Activated CD4-positive, alpha-beta T cell treated with anti-CD3 and anti-CD28 coated beads, Interleukin-2, Interleukin-6, amounts not matched to agents 100 ng/mL and 50 ng/mL, durations not matched to agents 16 hours and 8 hours (primary cell): Measurements from ENCODE around the gene STAT3.
"Not testable (repeated sequence)": the region's sequence is repeated elsewhere in the genome, so short reads cannot be mapped to it uniquely, and the experiment has no call there.

Experiments
- DNase-seq: peaks from one replicate; pipeline ENCODE4 v3.0.0-alpha.2; 2020

Gene STAT3

DNA sequence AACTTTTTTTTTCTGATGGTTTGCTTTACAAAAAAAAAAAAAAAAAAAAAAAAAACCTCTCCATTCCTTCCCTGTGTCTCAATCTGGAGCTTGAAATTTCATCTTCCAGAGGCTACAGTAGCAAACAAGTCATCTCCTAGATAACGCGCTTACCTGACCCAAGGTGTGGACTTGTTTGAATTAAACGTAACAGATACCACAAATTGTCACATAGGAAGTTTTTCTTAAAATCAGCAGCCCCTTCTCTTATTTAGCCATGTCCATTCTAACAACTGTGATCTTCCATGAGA lies 114.0 kb downstream of the STAT3 start:
- no peak for DNase-seq

DNA sequence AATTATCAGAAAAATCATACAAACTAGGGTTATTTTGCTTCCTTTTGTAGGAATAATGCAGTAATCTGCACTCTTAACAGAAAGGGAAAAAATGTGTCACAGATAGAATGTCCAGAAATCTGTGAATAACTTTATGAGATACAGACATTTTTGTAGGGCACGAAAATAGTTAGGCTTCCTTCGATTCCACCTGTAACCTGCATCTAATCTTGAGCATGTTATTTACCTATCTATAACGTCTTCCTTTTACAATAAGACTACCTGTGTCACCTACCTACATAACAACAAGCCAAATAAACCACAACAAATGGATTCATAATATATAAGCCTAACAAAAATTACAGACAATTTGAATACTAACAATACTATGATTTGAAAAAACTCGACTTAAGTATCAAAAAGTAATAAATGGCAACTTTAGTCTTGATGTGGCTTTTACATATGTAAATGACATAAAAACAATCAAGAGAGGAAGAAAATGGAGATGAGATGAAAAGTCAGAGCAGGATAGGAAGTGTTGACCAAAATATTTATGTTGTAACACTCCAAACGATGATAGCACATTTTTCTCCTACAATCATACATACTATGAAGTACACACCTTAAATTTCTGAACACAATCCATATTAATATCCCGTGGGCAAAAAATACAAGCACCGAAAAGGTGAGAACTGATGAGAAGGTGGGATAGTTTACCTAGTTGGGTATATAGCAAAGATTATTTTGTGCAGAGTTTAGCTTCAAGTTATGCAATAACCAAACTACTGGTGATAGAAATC lies 114.6 kb downstream of the STAT3 start:
- DNase-seq = no peak

DNA sequence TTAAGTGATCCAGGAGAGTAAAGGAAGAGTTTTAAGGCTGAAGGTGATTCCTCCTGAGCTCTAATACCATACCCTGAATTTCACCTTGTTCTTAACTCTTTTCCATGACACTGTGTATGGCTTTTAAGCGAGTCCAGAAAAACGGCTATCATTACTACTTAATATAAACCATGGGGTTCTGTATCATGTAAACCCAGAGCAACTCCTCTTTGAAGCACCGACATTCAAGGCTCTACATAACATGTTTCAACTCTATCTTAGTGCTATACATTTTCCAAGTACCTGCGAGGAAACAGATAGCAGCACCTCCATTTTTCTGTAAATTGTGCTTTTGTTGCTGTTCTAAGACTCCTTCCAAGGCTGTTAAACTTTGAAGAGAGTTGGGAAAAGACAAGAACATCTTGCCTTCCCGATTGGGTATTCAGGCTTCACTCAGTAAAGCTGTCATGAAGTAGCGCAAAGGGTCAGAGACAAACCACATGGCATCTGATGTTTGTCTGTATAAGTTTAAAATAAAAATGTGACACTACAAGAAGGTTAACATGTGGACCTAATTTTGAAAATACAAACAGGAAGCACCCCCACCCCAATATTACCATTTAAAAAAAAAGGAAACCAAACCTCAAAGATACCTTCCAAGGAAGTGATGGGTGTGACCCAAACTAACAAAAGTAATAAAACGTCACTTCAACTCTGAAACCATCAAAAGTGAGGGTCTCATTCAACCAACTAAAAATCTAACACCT lies 115.9 kb downstream of the STAT3 start:
- DNase-seq = no peak

DNA sequence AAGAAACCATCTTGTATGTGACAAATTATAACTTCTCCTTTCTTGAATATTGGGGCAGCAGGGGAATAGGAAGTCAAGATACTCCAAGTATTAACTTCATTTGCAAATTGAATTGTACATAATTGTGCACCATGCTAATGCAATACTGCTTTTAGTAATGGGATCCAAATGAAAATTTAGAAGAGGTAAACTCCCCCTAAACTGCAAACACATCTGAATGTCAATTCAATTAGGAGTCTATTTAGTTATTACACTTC lies 116.5 kb downstream of the STAT3 start:
- DNase-seq = no peak

DNA sequence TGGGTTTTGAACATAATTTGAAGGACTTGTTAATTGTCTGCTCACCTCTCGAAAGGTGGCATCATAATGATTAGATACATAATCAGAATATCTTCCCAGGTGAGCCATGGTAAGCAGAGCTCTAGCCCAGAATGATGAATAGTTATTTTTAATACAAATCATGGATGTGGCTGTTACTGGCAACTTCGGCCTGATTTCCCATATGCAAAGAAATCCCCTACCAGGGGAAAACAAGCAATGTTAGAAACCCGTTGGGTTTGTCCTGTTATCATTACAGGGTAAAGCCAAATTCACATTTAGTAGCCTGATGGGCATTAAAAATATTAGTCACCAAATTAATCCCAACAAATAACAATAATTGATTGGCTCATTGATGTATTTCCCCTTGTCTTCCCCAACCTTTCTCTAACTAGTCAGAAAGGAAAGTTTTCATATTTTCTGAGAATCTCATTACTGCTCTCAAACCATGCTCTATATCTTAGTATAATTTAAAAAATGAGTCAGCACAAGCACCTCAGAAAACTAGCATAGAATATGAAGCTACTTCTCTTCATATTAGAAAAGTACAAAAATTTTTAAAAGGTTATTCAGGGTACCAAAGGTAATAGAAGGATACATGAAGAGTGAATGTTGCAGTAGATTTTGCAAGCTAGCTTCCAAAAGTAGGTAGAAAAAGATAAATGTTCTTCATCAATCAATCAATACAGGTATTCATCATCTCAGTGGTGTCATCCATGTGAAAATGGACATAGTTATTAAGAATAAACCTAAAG lies 117.0 kb downstream of the STAT3 start:
- DNase-seq = peak; percentile 54

DNA sequence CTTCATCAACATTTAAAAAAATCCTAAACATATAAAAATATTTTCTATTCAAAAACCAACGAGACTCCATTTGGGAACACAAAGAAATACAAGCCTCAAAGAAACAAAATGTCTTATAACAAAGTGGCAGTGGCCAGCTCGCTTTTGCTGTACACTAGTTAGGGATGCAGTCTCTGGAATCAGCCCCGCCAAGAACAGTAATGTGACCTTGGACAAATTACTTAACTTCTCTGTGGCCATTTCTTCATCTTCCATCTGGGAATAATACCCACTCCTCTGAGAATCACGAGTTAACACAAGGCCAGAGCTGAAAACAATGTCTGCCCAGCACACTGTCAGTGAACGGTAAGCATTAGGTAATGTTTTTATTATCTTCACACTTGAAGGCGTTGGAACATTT lies 117.6 kb downstream of the STAT3 start:
- DNase-seq = no peak

DNA sequence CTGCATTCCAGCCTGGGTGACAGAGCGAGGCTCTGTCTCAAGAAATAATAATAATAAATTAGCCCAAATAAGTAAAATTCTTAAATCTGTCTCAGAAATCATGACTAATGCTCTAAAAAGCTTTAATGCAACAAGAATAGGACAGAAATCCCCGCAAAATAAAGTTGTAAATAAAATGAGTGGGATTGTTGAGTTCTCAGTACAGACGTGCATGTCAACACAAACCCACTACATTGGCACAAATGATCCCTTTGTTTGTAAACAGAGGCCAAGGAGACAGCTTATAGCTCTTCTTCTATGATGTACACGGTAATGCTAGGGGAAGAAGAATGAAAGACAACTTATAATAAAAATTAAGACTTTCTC lies 118.1 kb downstream of the STAT3 start:
- DNase-seq = no peak

DNA sequence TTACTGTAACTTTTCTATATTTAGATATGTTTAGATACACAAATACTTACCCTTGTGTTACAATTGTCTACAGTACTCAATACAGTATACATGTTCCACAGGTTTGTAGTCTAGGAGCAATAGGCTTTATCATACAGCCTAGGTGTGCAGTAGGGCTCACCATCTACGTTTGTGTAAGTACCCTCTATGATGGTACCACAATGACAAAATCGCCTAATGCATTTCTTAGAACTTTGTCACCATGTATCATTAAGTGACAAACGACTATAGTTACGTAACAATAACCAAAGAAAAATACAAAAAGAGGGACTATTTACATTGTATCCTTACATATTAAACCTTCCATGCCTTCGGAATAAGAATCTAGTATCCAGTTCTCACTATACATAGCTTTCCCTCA lies 120.0 kb downstream of the STAT3 start:
- DNase-seq = no peak

DNA sequence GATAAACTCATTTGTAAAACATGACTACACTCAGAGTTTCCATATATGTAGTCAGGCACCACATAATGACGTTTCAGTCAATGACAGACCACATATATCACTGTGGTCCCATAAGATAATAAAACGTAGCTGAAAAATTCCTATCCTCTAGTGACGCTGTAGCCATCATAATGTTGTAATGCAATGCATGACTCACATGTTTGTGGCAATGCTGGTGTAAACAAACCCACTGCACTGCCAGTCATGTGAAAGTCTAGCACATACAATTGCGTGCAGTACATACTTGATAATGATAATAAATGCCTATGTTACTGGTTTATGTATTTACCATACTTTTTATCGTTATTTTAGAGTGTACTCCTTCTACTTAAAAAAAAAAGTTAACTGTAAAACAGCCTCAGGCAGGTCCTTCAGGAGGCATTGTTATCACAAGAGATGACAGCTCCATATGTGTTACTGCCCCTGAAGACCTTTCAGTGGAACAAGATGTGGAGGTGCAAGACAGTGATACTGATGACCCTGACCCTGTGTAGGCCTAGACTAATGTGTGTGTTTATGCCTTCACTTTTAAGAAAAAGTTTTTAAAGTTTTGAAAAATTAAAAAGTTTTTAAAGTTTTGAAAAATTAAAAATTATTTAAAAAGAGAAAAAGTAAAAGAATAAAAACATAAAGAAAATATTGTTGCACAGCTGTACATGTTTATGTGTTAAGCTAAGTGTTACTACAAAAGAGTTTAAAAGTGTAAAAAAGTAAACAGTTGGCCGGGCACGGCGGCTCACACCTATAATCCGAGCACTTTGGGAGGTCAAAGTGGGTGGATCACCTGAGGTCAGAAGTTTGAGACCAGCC lies 121.1 kb downstream of the STAT3 start:
- peak; percentile 70 for DNase-seq

DNA sequence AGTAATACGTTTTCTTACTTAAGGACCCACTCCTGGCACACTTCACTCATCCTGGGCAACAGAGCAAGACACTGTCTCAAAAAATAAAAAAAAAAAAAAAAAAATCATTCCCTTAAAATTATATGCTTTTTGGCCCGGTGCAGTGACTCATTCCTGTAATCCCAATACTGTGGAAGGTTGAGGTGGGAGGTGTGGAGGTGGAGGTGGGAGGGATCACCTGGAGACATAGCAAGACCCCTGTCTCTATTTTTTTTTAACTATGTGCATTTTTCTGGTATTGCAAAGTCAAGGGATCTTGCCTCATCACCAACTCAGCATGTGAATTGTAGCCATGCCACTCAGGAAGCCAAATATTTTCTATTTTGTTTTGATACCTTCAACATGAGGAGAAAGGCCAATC lies 121.8 kb downstream of the STAT3 start:
- no peak for DNase-seq

DNA sequence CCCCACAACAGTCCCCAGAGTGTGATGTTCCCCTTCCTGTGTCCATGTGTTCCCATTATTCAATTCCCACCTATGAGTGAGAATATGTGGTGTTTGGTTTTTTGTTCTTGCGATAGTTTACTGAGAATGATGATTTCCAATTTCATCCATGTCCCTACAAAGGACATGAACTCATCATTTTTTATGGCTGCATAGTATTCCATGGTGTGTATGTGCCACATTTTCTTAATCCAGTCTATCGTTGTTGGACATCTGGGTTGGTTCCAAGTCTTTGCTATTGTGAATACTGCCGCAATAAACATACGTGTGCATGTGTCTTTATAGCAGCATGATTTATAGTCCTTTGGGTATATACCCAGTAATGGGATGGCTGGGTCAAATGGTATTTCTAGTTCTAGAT lies 123.9 kb downstream of the STAT3 start:
- DNase-seq = not testable (repeated sequence)
